IPS-NIHi7 (cell line): Measurements from ENCODE around the gene GHSR.

ENCODE experiments used
- DNase-seq: peaks from one replicate; pipeline ENCODE4 v3.0.0; 2012; ENCODE audit warnings: mixed read lengths; ENCODE audit errors: extremely low spot score

The GHSR gene, protein sequence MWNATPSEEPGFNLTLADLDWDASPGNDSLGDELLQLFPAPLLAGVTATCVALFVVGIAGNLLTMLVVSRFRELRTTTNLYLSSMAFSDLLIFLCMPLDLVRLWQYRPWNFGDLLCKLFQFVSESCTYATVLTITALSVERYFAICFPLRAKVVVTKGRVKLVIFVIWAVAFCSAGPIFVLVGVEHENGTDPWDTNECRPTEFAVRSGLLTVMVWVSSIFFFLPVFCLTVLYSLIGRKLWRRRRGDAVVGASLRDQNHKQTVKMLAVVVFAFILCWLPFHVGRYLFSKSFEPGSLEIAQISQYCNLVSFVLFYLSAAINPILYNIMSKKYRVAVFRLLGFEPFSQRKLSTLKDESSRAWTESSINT

DNA sequence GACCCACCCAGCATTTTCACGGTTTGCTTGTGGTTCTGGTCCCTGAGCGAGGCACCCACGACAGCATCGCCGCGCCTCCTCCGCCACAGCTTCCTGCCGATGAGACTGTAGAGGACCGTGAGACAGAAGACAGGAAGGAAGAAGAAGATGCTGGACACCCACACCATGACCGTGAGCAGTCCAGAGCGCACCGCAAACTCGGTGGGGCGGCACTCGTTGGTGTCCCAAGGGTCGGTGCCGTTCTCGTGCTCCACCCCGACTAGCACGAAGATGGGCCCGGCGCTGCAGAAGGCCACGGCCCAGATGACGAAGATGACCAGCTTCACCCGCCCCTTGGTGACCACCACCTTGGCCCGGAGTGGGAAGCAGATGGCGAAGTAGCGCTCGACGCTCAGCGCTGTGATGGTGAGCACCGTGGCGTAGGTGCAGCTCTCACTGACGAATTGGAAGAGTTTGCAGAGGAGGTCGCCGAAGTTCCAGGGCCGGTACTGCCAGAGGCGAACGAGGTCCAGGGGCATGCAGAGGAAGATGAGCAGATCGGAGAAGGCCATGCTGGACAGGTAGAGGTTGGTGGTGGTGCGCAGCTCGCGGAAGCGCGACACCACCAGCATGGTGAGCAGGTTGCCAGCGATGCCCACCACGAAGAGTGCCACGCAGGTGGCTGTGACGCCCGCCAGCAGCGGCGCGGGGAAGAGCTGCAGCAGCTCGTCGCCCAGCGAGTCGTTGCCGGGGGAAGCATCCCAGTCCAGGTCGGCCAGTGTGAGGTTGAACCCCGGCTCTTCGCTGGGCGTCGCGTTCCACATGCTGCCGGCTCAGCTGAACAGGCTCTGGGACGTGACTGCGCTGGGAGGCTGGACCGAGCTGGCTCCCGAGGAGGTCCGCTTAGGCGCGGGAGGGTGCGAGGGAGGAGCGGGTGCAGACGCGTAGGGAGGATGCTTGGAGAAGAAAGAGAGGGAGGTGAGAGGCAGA is at the start of gene GHSR:
Gene GHSR (minus strand): TSS at position 846 of the 969 bp plus-strand sequence. CDS start 43 bp downstream, at position 803.
- DNase-seq: peak; percentile 22

DNA sequence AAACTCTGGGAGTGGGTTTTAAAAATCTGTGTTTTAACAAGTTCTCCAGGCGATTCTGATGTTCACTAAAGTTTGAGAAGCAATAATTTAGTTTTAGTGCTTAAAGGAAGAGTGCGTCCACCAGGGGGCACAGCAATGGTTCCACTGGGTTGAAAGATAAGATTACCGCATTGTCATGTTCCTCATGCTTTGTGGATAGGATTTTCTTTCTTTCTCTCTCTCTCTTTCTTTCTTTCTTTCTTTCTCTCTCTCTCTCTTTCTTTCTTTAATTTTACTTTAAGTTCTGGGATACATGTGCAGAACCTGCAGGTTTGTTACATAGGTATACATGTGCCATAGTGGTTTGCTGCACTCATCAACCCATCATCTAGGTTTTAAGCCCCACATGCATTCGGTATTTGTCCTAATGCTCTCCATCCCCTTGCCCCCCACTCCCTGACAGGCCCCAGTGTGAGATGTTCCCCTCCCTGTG is 42.0 kb upstream of the GHSR start:
- peak; percentile 66 for DNase-seq

DNA sequence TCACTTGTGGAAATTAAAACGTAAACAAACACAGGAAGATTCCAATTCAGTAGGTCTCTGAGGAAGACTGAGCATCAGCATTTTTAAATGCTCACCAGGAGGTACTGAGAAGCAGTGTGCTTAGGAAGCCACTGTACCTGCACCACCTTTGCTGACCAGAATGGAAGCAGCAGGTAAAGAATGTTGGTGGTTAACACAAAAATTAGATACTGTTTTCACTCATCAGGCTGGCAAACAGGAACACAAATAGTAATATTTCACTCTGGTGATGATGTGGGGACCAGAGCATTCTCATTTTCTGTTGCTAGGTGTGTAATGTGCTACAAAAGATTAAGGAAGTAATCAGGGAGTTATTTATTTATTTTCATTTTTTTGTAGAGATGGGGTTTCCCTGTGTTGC is 29.9 kb upstream of the GHSR start:
- DNase-seq: no peak

DNA sequence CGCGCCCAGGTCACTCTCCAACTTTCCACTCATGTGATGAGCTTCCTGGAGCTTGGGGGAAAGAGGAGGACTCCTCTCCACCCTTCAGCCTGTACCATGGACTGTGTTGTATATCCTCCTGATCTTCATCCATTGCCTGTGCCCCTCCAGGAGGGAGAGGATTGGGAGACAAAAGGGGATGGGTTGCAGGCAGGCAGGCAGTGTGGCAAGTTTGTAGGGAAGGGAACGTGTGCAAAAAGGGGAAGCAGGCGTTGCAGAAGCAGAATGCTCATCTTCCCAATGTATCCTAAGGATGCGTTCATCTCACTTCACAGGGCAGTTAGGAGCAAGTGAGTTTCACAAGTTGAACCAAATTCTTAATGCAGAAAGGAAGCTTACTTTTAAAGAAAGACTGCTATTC is 28.1 kb upstream of the GHSR start:
- DNase-seq: no peak

DNA sequence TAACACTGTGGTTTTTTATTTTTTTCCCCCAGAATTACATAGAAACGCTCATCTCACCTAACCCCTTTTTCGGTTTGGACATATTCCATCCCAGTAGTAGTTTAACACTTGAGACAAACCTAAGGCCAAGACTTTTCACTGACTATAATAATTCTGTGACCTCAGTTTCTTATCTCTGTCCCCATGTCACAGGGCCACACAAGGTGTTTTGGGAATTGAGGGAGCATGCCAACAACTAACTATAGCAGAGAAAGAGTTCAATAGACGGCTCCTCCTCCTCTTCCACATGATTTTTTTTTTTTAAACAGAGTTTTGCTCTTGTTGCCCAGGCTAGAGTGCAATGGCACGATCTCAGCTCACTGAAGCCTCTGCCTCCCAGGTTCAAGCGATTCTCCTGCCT is 27.4 kb upstream of the GHSR start:
- DNase-seq: no peak

DNA sequence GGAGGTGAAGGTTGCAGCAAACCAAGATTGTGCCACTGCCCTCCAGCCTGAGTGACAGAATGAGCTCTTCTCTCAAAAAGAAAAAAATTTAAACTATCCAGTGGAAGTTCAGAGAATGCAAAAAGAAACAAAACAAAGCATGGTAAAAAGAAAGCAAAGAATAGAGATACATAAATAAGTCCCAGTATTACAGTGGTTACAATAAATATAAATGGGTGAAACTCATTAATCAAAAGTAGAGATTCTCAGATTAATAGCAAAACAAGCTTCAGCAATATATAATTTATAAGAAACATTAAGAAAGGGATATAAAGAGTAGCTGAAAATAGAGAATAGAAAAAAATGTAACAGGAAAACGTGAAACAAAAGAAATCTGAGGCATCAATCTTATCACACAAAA is 23.6 kb upstream of the GHSR start:
- no peak for DNase-seq

DNA sequence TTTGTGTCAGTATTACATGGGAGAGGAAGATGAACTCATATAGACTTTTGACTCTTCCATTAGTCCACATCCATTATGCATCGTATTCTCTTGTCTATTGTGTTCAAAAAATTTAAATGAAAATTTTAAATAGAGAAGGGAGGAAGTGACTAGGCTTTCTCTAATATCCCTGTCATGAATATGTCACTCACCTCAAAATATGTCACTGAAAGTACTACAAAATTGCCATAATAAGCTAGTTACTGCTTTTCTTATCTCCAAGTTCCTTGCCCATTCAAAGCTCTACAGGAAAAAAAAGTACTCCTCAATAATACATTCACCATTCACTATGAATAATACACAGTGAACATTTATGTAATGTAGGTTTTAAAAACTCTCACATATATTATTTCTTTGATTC is 22.3 kb upstream of the GHSR start:
- DNase-seq: no peak

DNA sequence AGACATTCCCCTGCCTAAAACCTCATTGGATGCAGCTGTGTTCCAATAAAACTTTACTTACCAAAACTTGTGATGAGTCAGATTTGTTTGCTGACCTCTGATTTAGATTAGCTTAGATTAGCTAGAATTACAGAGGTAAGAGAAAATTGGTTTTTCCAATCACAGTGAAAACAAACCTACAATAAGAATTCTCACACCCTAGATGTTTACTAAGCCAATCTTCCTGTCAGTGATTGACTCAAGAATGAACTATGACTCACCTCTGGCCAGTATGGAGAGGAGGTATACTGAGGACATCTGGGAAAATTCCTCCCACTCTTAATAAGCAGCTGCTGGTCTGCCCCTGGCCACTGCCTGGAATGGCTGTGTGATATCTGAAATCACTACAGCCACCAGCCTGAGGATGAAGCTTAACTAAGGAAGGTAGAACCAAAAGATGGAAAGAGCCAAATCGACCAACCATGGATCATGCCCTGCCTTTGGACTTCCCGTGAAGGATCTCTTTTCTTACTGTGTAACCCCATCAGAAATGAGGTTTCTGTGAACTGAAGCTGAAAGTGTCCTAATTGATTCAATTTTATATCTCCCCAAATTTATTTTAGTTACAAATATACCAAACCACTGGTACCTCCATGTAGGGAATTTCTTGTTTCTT is 19.0 kb upstream of the GHSR start:
- no peak for DNase-seq

DNA sequence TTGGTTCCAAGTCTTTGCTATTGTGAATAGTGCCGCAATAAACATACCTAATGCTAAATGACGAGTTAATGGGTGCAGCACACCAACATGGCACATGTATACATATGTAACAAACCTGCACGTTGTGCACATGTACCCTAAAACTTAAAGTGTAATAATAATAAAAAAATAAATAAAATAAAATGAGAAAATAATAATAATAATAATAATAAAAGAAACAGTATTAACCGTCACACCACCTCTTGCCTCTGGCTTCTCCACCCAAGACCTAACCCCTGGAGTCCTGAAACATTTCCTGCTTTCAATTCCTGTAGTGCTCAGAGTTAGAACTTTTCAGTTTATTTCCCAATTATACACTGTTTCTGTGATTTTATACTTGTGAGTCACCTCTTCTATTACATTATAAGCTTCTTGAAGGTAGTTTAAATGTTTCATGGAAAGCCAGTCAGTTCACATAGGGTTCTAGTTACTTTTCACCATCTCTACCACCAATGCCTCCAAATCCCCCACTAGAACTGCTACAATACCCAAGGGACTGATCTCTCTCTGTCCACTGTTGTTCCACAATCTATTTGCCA is 18.4 kb upstream of the GHSR start:
- no peak for DNase-seq

DNA sequence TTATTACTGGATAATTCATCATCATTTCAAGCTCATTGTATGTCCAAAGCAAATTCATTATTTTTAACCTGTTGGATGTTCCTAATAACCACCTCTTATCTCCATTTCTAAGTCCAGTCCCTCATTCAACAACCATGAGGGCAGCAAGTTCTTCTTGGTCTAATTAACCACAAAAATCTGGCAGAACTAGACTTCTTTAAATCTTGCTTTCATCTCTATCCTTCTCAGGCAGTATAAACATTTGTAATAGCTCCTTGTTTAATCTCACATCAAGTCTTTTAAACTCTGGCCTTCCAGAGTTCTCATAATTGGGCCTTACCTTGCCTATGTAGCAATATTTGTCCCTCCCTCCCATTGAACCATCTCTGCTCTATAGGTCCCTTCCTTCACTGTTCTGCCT is 17.0 kb upstream of the GHSR start:
- DNase-seq: no peak

DNA sequence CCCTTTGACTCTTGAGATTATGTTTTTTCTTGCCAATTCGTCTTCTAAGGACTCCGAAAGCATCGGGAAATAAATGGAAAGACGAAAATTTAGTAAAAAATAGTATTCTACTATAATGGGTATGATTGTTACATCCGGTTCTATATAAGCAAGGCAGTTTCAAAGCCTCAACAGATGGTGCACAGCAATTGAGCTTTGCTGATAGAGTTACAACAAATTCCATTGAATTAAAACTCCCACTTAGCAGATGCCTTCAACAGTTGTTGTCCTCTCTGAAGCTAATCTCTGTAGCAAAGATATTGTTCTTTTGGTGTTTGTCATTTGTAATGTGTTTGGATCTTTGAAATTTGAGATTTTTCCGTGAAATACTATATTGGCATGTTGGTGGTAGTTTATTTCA is 16.1 kb upstream of the GHSR start:
- no peak for DNase-seq

DNA sequence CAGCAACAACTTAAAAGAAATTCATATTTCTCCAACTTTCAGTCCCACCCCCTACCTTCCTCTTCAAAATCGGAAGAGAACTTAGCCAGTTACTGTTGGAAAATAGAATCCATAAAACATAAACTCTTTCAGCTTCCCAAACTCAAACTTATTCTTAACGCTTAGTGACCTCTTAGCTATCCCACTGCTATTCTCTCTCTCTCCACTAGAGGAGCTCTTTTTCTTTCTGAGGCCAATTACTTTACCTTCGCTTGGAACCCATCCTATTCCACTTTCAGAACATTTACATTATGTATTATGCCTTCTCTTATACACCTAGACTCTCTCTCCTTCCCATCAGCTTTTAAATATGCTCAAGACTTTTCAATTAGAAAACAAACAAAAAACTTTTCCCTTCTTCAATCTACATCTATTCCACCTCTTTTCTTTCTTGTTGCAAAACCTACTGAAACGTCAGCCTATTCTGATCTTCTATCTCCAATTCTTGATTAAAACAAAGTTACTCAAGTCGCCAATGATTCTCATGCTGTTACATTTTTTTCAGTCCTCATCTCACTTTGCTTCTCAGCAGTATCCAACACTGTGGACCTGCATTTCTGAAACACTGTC is 13.4 kb upstream of the GHSR start:
- DNase-seq: peak; percentile 62

DNA sequence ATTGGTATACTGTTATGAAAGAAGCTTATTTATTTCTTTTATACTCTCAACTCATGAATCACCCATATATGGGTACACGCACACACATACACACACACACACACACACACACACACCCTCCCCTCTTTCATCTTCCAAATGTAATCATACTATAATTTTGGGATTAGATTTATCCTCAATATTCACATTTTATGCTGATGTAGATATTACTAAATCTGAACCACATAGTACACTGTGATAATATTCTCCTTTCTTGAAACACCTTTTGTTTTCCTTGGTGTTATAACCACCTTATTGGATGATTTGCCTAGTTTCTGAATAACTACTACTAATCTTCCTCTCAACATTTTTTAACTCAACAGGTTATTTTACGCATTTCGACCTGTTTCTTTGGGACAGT is 8.1 kb upstream of the GHSR start:
- no peak for DNase-seq

DNA sequence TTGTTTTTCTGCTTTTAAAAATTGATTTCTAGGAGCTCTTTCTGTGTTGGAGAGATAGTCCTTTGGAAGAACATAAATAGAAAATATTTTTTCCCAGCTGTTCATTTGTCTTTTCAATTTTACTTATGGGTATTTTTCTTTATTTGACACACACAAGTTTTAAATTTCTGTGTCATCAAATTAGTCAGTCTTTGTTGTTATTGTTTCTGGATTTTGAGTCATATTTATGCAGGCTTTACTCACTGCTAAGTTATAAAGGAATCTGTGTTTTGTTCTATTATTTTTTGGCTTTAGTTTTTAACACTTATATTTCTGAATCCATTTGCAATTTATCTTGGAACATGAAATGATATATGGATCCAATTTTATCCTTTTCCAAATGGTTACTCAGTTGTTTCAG is 5.9 kb upstream of the GHSR start:
- no peak for DNase-seq

DNA sequence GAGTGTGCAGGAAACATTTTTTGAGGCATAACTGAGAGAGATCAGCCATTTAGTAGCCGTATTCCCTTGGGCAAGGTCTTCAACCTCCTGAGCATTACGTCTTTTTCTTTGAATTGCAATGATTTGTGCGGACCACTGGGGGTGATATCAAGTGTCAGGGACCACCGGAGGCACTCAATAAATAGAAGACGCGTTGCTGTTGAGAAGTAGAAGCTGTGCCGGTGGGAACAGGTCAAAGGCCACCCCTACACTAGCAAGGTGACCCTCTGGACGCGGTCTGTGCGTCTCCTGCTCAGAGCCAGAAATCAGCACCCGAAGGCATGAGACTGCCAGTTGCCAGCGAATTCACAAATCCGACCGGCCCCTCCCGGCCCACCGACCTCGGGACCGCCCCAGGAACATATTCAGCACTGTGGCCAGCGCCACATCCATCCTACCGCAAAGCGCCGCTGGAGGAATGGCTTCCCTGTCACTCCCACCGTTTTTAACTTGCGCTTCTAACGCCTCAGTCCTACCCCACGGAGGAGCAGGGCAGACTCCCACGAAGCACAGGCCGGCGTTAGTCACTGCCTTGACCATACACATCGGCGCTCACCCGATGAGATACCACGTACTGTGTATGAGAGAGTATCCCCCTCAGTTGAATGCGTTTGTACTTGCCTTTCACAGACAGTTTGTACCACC is 1.4 kb upstream of the GHSR start:
- peak; percentile 84 for DNase-seq

DNA sequence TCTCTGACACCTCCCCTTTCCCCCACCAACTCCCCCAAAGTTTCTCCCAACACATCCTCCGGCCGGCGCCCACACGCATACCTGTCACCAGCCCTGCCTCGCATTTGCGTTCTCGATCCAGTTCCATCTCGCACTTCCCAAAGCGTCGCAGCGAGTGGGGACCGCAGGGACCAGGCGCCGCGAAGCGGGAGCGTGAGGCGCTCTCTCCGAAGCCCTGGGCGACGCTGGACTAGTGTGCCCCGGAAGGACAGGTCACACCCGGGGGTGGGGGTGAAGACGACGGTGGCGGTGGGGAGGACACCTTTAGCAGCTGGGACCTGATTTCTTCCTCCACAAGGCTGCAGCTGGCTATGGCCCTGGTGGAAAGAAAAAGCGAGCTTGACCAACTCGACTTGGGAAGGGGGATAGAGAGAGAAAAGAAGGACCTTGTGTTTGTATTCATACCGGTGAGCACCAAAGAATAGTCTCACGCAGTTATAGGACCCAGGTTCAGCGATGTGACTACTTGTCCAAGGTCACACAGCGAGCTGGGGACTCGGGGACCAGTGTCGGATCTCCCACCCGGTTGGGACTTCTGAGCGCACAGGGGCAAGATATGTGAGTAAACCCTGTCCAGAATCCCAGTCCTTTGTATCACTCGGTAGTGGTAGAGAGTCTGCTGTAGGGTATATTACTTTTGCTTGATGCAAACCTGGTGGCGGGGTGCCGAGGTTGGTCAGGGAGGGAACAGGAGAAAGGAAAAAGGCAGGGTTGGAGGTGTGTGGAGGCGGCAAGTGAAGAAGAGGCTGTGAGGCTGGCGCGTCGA is 607 bp upstream of the GHSR start:
- no peak for DNase-seq

DNA sequence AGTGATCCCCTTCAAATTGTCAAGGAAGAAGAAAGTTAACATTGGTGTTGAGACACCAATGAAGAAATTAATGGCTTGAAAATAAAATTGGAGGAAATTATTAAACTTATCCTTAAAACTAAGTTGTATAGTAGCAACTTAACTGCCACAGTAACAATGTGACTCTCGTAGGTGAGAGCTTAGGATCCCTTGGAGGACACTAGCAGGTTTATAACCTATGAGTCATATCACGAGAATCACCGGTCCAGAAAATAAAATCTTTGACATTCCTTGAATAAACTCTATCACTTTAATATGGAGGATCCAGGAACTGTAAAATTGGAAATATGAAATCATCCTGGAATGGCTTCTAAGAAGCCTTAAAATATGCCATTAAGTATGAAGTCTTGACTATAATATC is 2.1 kb downstream of the GHSR start:
- DNase-seq: no peak

DNA sequence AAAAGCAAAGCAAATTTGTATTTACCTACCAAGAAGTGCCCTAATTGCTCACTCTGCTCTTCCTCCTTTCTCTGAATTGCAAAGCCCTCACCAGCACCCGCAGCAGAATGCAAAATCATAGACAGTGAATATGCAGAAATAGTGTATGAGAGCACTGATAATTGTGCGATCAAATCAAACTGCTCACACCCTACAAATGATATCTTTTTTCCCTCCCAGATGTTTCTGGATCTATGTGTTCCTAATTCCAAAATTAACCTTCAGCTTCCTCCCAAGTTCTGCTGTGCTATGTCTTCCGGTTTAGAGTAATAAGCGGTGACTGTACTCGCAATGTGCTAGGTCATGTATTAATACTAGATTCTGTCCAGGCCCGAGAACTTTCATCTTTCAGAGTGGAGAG is 3.4 kb downstream of the GHSR start:
- no peak for DNase-seq

DNA sequence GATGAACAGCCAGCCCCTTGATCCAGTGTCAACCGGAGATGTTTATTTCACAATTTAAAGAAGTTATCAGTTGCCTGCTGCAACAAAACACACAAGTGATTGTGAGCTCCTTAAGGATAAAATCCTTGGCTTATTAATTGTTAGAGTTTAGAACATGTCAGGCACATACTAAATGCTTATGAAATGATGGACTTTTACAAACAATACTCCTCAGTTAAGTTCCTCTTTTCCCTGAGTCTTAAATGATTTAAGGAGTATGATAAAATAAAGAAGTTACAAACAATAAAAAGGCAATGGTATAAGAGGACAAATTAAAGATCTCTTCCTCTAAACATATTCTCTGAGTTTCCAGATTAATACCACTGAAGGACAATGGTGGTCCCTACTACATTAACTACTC is 5.7 kb downstream of the GHSR start:
- DNase-seq: no peak

DNA sequence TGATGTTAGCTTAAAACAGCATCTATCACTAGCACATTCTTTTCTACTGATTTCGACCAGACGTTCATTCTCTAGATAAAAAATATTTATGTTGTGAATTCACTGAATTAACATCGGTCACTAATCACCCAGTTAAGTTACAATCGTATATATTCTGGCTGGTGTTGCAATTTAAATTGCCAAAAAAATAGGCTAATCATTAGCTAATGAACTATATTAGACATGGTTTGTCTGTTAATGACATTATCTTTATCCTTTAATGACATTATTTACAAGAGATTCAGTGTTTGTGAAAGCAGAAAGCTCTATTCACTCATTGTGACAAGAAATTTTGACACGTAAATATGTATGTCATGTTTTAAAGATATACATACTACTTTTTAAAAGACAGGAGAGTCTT is 6.7 kb downstream of the GHSR start:
- DNase-seq: no peak
